Astrocyte (in vitro differentiated cells and primary cell): Measurements from ENCODE around the gene HOXA1.

Experiments
- CTCF ChIP-seq: IDR thresholded peaks from 2 replicates; pipeline ENCODE4 v1.5.1; 2011; ENCODE audit warnings: low read depth, mild to moderate bottlenecking, inconsistent platforms, low read length, moderate library complexity; ENCODE audit not compliant: insufficient read depth
- EZH2 ChIP-seq: IDR thresholded peaks from 2 replicates; pipeline ENCODE4 v1.6.1; 2012; ENCODE audit warnings: mild to moderate bottlenecking, low read length, inconsistent platforms; ENCODE audit not compliant: insufficient read depth

GRCh38 chr7:27114881-27115220 is 19.1 kb upstream of the HOXA1 start:
- TF ChIP-seq EZH2, result no peak
- no peak for TF ChIP-seq CTCF
